Measurements from ENCODE around the gene KLLN.
A peak's percentile ranks its signal among the peaks of the same experiment; 100 is the strongest.
"Not testable (repeated sequence)": the region's sequence is repeated elsewhere in the genome, so short reads cannot be mapped to it uniquely, and the experiment has no call there.

KLLN gene

DNA sequence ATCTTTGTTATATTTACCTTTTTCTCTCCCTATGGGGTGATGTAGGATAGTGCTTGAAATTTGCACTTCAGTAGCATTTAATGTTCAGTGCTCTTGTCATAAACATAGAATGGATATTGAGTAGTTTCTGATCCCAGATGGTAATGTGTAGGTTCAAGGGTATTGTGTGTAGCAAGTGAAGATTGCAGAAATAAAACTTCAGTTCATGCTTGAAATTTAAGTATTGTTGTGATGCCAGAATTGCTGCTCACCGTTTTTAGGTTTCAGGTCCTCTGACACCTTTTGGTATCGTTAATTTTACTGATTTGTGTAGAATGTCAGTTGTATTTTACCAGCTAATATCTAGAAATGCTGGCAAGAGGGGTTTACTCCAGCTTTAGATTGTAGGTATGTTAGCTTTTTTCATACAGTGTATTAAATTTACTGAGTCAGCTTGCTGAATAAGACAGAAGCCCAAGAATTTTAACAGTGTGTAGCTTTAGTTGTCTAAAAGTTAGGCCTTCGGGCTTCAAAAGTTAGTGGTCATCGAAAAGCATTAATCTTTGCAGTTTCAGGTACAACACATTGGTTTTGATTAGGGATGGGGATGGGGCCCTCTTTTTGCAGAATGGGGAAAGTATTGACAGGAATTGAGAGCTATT is 2.0 kb upstream of the KLLN start:
- DNase-seq, result no peak

DNA sequence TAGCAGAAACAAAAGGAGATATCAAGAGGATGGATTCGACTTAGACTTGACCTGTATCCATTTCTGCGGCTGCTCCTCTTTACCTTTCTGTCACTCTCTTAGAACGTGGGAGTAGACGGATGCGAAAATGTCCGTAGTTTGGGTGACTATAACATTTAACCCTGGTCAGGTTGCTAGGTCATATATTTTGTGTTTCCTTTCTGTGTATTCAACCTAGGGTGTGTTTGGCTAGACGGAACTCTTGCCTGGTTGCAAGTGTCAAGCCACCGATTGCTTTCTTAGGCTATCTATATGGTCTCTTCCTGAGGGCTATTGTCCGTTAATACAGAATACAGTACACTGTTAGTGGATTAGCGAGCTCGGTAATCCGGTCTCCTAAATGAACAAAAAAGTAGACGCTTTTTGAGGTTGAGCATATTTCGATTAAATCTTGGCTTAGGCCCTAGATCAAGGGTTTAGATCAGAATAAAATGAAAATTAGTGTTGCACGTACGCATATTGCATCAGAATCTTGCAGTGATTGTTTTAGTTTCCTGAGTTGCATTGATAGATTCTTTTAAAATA is 1.2 kb upstream of the KLLN start:
- no peak for DNase-seq

DNA sequence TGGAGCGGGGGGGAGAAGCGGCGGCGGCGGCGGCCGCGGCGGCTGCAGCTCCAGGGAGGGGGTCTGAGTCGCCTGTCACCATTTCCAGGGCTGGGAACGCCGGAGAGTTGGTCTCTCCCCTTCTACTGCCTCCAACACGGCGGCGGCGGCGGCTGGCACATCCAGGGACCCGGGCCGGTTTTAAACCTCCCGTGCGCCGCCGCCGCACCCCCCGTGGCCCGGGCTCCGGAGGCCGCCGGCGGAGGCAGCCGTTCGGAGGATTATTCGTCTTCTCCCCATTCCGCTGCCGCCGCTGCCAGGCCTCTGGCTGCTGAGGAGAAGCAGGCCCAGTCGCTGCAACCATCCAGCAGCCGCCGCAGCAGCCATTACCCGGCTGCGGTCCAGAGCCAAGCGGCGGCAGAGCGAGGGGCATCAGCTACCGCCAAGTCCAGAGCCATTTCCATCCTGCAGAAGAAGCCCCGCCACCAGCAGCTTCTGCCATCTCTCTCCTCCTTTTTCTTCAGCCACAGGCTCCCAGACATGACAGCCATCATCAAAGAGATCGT is 690 bp upstream of the KLLN start:
- DNase-seq, result peak; percentile 31 to 36

DNA sequence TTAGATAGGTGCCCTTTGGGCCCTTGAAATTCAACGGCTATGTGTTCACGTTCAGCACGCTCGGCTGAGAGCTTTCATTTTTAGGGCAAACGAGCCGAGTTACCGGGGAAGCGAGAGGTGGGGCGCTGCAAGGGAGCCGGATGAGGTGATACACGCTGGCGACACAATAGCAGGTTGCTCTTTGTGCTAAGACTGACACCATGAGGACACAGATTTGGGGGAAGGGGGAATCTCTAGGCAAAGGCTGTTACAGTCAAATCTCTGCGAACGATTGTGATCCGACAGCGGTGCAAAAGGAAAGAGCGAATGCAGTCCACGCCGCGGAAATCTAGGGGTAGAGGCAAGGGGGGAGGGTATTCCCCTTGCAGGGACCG is 667 bp downstream of the KLLN start:
- DNase-seq, result no peak

DNA sequence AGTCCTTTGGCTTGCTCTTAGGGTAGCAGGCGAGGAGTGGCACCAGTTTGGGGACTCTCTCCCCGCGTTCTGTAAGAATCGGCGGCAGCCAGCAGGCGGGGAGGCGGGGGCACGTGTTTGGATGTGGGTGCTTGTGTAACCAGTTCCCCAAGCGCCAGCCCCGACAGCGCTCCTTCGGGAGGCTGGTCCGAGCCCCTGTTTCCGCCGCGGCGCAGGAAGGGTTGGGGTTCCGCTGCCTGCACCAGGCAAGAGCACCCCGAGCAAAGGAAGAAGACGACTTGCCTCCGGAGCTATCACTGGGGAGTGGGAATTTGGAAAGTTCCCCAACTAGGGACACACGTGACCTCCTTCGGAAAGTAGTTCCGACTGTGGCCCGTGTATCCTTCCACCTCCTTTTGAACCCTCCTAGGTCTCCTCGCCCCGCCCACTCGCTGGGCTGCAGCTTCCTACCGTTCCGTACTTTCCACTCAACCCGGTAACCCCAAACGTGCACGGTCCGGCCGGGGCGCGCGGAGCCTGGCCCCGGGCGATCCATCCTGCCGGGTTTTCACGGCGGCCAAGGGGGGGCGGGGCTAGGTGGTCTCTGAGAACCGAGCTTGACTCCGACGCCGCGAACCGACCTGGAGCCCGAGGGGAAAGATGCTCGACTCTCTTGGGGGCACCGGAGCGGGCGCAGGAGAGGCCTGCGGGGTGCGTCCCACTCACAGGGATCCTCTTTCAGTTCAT is 1.2 kb downstream of the KLLN start:
- peak; percentile 93 for DNase-seq

DNA sequence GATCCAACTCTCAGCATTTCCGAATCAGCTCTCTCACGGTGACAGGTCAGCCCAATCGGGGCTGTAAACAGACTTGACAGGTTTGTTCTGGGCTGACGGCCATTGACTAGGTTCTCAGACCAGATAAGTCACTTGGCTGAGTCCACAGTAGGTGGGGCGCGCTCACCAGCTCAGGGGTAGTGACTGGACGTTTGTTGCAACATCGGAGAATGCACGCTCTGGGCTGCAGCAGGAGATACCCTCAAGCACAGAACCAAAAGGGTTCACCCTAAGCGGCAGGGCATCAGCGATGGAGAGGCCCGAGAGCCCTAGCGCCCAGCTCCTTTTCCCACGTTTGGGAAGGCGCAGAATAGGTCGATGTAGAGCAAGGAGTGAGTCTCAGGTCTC is 1.8 kb downstream of the KLLN start:
- peak in 1 of 2 donors; percentile 32 for DNase-seq

DNA sequence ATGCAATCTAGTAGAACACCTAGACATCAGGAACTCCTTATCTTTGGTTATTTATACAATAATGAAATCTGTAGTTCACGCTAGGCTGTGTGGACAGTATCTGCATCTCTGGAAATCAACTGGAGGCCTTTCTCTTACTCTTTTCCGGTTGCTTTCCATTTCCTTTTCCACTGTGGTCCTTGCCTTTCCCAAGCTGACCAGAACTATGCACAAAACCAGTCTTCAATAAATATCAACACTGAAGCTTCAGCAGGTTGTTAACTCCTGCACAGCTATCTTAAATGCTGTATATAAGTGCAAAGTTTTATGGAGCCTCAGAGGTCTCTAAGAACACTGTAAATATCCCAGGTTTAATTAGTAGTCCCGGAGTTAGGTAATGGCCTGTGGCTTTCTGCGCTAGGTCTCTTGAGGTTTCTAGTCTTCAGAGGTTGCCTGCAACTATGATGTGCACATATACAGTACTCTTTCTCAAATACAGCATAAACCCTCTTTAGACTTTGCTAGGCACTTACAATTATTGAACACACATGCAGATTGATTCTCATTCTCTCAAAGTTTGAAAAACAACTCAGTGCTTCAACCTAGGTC is 2.4 kb downstream of the KLLN start:
- DNase-seq, result no peak

DNA sequence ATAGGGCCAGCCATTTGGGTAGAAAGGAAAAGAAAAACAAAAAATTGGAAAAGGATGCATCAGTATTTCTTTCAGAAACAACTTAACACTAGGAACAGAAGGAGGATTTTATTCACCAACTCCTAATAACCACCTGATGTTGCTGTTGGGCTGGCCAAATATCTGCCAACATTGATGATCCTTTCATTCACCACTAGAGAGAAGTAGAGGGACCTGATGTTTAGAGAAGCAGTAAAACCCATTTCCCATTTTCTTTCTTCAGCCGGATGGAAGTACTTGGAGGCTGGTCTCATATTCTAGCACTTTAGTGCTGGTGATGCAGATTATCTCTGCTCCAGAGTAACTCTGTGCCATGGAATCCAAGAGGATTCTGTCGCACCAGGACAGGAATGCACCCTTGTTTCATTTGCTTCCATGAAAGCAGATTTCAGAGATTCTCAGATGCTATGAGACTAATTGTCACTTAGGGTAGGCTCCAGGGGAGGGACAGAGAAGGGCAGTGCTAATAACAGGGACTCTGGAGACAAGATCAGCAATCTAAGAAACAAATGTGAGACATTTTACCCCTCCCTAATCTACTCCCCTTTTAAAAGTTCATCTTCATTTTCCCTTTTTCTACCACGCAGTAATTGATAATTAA is 3.1 kb downstream of the KLLN start:
- no peak for DNase-seq

DNA sequence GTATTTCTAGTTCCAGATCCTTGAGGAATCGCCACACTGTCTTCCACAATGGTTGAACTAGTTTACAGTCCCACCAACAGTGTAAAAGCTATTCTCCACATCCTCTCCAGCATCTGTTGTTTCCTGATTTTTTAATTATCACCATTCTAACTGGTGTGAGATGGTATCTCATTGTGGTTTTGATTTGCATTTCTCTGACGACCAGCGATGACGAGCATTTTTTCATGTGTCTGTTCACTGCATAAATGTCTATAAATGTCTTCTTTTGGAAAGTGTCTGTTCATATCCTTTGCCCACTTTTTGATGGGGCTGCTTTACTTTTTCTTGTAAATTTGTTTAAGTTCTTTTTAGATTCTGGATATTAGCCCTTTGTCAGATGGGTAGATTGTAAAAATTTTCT is 7.7 kb downstream of the KLLN start:
- DNase-seq, result not testable (repeated sequence)

DNA sequence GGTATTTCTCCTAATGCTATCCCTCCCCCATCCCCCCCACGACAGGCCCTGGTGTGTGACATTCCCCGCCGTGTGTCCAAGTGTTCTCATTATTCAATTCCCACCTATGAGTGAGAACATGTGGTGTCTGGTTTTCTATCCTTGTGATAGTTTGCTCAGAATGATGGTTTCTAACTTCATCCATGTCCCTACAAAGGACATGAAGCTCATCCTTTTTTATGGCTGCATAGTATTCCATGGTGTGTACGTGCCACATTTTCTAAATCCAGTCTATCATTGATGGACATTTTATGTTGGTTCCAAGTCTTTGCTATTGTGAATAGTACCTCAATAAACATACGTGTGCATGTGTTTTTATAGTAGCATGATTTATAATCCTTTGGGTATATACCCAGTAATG is 8.1 kb downstream of the KLLN start:
- not testable (repeated sequence) for DNase-seq

DNA sequence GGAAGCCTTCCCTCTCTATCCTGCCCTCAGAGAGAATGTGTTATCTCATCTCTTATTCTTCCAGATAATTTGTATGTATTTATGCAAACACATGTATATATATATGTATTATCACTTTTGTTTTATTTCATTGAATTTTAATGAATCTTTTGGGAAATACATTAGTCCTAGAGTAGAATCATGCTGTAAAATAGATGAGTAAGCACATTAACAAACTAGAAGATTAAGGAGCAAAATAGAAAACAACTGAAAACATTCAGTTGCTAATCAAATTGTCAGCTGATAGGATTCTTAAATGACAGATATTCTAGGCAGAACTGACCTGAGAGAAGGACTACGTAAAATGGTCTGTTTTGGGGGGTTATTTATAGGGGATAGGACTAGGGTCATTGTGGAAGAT is 11.2 kb downstream of the KLLN start:
- no peak for DNase-seq

DNA sequence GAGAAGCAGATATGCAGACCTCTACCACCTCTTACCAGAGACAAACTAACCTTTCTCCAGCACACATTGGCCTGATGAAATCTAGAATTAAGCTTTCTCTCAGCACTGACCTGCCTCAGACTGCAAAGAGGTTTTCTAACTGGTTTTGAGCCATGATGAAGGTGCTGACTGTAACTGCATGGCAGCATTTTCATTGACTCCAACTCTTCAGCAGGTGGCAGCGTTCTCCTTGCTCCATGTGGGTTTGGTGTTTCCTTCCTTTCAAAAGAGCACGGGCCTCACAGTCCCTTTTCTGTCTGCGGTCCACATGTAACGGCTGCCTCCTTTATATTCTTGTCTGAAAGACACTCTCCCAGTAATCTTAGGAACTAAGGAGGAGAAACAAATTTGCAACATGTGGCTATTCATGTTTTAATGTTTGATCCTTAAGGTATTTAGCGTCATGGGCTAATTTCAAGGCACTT is 12.6 kb downstream of the KLLN start:
- DNase-seq, result peak; percentile 39 to 43

DNA sequence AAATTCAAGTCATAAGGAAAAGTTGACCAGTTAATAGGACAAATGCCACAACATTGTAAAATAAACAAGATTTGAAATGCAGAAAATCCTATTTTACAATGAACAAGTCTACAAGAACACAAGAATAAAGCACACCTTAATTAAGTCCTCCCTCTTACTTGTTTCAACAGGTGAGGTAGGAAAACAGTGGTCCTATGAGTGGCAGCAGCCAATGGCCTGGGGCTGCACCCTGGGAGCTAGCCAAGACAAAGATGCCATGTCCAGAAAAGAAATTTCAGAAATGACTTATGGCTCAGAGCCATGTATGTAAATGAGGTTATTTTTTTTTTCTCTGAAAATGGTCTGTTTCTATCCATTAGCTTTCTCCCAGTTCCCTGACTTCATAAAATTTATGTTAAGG is 14.3 kb downstream of the KLLN start:
- DNase-seq, result no peak

DNA sequence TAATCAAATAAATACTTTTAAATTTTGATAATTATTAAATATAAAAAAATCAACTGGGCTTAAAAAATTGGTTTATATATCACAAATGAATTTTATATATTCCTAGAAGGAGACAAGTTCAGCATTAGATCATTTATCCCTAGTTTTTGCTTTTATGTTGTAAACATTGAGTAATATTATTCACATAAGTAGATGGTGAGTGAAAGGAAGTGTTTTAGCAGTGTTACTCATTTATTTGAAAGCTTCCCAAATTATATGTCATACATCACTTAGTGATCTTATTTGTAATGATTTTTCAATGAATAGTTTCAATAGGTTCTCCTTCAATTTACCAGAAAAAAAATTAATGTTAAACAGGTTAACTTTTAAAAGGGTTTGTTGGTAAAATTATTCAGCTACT is 15.8 kb downstream of the KLLN start:
- no peak for DNase-seq

DNA sequence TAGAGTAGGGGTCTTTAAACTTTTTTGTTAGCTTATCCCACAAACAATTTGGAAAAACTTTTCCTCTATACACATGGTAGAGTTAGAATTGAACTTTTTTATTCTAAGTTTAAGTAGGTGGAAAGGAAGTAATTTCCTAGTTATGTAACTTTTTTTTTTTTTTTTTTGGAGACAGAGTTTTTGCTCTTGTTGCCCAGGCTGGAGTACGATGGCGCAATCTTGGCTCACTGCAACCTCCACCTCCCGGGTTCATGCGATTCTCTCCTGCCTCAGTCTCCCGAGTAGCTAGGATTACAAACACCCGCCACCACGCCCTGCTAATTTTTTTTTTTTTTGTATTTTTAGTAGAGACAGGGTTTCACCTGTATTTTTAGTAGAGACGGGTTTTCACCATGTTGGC is 16.6 kb downstream of the KLLN start:
- DNase-seq, result not testable (repeated sequence)

DNA sequence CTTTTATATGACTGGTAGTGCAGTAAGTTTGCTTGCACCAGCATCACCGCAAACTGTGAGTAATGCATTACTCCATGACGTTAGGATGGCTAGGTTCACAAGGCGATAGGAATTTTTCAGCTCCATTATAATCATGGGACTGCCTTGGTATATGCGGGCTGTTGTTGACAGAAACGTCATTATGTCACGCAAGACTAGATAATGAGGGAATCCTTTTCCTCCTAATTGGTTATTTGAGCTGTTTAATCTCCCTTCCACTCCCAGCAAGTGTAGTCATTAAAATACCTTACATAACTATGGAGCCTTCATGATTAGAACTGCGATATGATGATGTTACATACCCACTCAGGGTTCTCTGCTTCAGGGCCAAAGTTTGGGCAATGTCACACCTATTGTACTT is 17.3 kb downstream of the KLLN start:
- no peak for DNase-seq

DNA sequence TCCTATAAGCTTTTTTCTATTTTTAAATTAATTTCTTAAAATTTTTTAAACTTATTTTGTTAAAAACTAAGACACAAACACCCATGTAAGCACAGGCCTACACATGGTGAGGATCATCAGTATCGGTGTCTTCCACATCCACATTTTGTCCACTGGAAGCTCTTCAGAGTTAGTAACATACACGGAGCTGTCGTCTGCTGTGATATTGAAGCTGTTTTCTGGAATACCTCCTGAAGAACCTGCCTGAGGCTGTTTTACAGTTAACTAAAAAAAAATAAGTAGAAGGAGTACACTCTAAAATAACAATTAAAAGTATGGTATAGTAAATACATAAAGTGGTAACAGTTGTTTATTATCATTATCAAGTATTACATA is 17.7 kb downstream of the KLLN start:
- DNase-seq, result no peak

DNA sequence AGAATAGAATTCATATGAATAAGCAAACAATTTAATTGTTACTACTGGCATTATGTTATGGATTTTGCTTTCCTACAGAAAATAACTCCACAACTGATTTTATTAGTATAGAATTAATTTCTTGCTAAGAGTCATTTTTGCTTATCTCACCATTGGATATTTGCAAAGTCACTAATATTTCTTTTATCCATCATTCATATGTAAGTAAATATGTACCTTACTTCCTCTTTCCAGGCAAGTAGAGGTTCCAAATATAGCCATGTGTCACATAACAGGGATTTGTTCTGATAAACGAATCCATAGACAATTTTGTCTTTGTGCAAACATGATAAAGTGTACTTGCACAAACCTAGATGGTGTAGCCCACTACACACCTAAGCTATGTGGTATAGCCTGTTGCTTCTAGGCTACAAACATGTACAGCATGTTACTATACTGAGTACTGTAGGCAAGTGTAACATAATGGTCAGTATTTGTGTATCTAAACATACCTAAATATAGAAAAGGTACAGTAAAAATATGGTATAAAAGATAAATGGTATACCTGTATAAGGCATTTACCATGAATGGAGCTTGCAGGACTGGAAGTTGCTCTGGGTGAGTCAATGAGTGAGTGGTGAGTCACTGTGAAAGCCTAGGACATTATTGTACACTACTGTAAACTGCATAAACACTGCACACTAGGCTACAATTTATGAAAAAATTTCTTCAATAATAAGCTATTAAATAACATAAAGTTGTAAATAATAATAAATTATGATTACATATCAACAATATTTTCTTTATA is 18.3 kb downstream of the KLLN start:
- DNase-seq, result no peak

DNA sequence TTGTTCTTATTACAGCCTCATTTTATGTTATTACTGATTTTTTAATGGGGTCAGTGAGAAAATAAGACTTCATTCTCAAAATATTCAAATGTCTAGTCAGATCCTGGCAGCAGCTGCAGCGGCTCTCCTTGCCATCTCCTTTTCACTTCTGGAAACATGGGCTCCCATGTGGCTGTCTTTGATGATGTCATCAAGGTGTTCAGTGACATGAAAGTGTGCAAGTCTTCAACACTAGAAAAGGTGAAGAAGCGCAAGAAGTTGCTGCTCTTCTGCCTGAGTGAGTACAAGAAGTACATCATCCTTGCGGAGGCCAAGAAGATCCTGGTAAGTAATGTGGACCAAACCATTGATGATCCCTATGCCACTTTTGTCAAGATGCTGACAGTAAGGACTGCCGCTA is 19.6 kb downstream of the KLLN start:
- DNase-seq, result no peak

DNA sequence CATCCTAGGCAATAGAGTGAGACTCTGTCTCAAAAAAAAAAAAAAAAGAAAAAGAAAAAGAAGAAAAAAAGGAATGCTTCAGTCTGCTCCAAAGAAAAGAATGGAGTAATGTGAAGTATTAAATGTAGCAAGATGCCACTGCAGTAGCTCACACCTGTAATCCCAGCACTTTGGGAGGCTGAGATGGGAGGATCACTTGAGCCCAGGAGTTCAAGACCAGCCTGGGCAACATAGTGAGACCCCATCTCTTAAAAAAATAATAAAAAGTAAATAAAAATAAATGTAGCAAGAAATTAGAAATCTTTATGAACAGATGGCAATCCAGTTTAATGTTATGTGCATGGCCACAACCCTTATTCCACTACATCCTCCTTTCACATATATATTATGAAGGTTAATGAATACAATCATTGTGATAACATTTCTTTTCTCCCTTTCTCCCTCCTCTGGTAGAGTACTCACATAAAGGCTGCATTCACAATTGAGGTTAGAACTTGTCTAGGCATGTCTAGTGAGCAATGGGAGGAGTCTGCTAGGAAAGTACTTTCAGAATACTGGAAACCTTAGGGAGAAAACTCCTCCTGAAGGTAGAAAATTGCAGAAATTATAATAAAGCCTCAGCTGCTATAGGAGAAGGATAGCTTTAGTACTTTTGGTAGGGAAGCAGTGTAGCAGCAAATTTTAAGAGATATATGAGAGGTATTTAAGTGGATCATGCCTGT is 20.4 kb downstream of the KLLN start:
- DNase-seq, result no peak

DNA sequence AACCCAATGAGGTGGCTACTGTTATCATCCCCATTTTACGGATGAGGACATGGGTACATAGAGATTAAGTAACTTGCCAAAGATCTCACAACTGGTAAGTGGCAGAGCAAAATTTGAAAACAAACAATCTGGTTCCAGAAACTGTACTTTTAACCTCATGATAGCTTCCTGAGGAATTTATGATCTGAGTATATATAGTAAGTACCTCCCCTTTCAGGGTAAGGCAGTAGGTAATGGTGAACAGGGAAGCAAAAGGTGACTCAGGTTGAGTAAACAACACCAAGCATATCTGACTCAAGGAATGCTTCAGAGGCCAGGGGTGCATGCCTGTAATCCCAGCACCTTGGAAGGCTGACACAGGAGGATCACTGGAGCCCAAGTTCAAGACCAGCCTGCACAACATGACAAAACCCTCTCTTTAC is 21.1 kb downstream of the KLLN start:
- DNase-seq, result no peak

DNA sequence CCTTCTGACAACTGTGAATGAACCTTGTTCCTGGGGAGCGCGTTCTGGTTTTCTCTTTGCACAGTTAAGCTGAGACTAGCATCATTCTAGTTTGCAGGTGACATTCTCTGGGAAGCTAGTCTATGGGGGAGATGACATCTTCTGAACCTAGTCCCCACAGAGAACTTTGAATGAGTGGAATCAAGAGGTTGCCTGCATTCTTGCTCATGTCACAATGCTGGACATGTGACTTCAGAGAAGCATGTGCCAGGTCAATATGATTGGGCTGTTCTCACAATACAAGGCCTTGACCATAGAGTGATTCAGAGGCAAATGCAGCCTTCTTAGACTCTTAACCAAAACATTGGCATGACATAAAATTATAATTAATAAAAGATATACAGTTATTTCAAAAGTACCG is 22.1 kb downstream of the KLLN start:
- no peak for DNase-seq

Data from stimulated activated CD4-positive, alpha-beta T cell treated with anti-CD3 and anti-CD28 coated beads, Interleukin-2, amount 100 ng/mL, for 24 hours (primary cell).